Gastrocnemius medialis (tissue), 4 donors: ENCODE results near the gene CDC42EP5. TPM values are rescaled to one million over a fixed set of nuclear protein-coding genes. Genes with fewer than 3 reads are reported as not detected.
A peak's percentile ranks its signal among the peaks of the same experiment; 100 is the strongest.
"Not testable (repeated sequence)": the region's sequence is repeated elsewhere in the genome, so short reads cannot be mapped to it uniquely, and the experiment has no call there.

Source experiments
- ATAC-seq, 2 donors: fragments of 150-250 bp; one replicate each; pipeline ENCODE4 v1.9.1; 2016
- DNase-seq, 2 donors: peaks; one replicate each; pipeline ENCODE4 v3.0.0-alpha.2; 2019
- H3K27ac ChIP-seq, 4 donors: fragments of 200-600 bp; sonication (generic); 1 replicate in 1 of 4; 2 replicates in 3 of 4; pipeline ENCODE4 v1.5.1; 2016 to 2018; ENCODE audit warnings: mild to moderate bottlenecking in 2 of 4, moderate library complexity in 1 of 4
- H3K27me3 ChIP-seq, 3 donors: fragments of 200-600 bp; sonication (generic) in 2 of 3; 1 replicate in 1 of 3; 2 replicates in 2 of 3; pipeline versions ENCODE4 v1.5.1 to v1.6.0; 2016 to 2019; ENCODE audit warnings: mild to moderate bottlenecking in 1 of 3, moderate library complexity in 1 of 3
- H3K36me3 ChIP-seq, 2 donors: fragments of 200-600 bp; sonication (generic) in 1 of 2; one replicate each; pipeline ENCODE4 v1.5.1; 2017 to 2018
- H3K4me1 ChIP-seq, 2 donors: fragments of 200-600 bp; sonication (generic) in 1 of 2; one replicate each; pipeline ENCODE4 v1.5.1; 2016 to 2017; ENCODE audit warnings: mild to moderate bottlenecking in 2 of 2
- H3K4me3 ChIP-seq, 4 donors: fragments of 200-600 bp; sonication (generic) in 3 of 4; 1 replicate in 1 of 4; 2 replicates in 3 of 4; pipeline ENCODE4 v1.5.1; 2016 to 2019; ENCODE audit warnings: mild to moderate bottlenecking in 2 of 4
- H3K9me3 ChIP-seq, 3 donors: fragments of 200-600 bp; sonication (generic) in 2 of 3; 1 replicate in 1 of 3; 2 replicates in 2 of 3; pipeline ENCODE4 v1.5.1; 2016 to 2019
- CTCF ChIP-seq, 5 experiments: fragments of 450-650 bp in 3 of 5; fragments of 200-600 bp in 2 of 5; sonication (generic) in 2 of 5; IDR thresholded peaks in 4 of 5; conservative IDR thresholded peaks in 1 of 5; 1 replicate in 4 of 5; 2 replicates in 1 of 5; pipeline ENCODE4 v1.5.1; 2016 to 2019; ENCODE audit warnings: antibody characterized with exemption in 5 of 5, mild to moderate bottlenecking in 3 of 5, moderate library complexity in 3 of 5
- POLR2A ChIP-seq, 2 donors: fragments of 450-650 bp; IDR thresholded peaks; one replicate each; pipeline ENCODE4 v1.6.1; 2017; ENCODE audit warnings: antibody characterized with exemption in 2 of 2, mild to moderate bottlenecking in 2 of 2, moderate library complexity in 2 of 2
- in situ Hi-C, 4 donors: fragments of 200-750 bp; cut with MboI; loops; one replicate each; pipeline versions ENCODE4 v1.15.0 to v1.8.0; 2017; ENCODE audit warnings: low sequenced_read_pairs in 4 of 4
- intact Hi-C: fragments of 100-400 bp; cut with DNase I; formaldehyde crosslinking; loops from one replicate; pipeline ENCODE4 v1.15.1; 2023; ENCODE audit warnings: low total_unique reads
- total RNA-seq, 4 donors: library from RNA; depleted of rRNA; stranded (reverse); fragments of >200 nt; gene quantifications; one replicate each; pipeline versions ENCODE4 v1.1.0 to v1.2.3, GENCODE V29; 2016

The CDC42EP5 gene
- total RNA-seq, 4 donors from 2014 or later, result 0.83 to 4.6 (median 4.2) TPM; not detected in 1

- in situ Hi-C loops (loop anchor here in 1 of 4 donors (10.0 kb wide), 1 partner anchor 247 kb away; the partner anchor contains the start of gene RPS9), intact Hi-C loops (no loop called here)
- Histone ChIP-seq H3K9me3 (no peaks in the 10 kb centered on the region), H3K36me3 (peaks cover 5 to 57% of the 10 kb centered on the region in 2 donors), H3K27me3 (no peaks in the 10 kb centered on the region), H3K4me3 (no peak overlapping the region), H3K27ac (peak overlapping the region in 3 of 4 donors; percentile 7 to 98 (median 94)), H3K4me1 (peaks cover 22 to 31% of the 10 kb centered on the region in 2 donors)
- DNase-seq, result no peak
- ATAC-seq, result no peak
- TF ChIP-seq POLR2A (IDR thresholded peaks at IDR 0.05) (no peak), CTCF (IDR thresholded peaks at IDR 0.05 in 4 of 5, conservative IDR thresholded peaks at IDR 0.05 in 1 of 5) (no peak)
Observed at GRCh38 chr19:54451331-54451871, 21.7 kb downstream of the CDC42EP5 start.

- Histone ChIP-seq H3K4me1 (peaks cover 22 to 31% of the 10 kb centered on the region in 2 donors), H3K4me3 (peak overlapping the region; percentile 87 to 95 (median 90)), H3K36me3 (peaks cover 1 to 50% of the 10 kb centered on the region in 2 donors), H3K27me3 (no peaks in the 10 kb centered on the region), H3K27ac (peak overlapping the region; percentile 92 to 98 (median 93)), H3K9me3 (no peaks in the 10 kb centered on the region)
- in situ Hi-C loops (loop anchor here in 1 of 4 donors (10.0 kb wide), 1 partner anchor 245 kb away; the partner anchor contains the start of gene RPS9), intact Hi-C loops (loop anchor here (1.0 kb wide), 4 partner anchors 14 to 890 kb away; partner anchors contain the start of genes KMT5C and LENG9)
- DNase-seq, result no peak
- TF ChIP-seq POLR2A (IDR thresholded peaks at IDR 0.05), result no peak
- ATAC-seq, result no peak
Observed at GRCh38 chr19:54449701-54450069, 23.4 kb downstream of the CDC42EP5 start.

GRCh38 chr19:54448774-54449700 is 24.1 kb downstream of the CDC42EP5 start, which contains the start of gene LENG8:
Gene LENG8 (plus strand): TSS chr19:54449199. CDS start chr19:54451345, 2,146 bp downstream.
- in situ Hi-C loops, result no loop called here
- Histone ChIP-seq H3K4me3 (peak within 1 kb of the TSS; percentile 87 to 95 (median 90)), H3K27me3 (no peaks in the 10 kb centered on the region), H3K27ac (peak within 1 kb of the TSS; percentile 92 to 98 (median 93)), H3K36me3 (peaks cover 0 to 45% of the 10 kb centered on the region in 2 donors), H3K9me3 (no peaks in the 10 kb centered on the region), H3K4me1 (peaks cover 22 to 31% of the 10 kb centered on the region in 2 donors)
- TF ChIP-seq POLR2A (IDR thresholded peaks at IDR 0.05) (peak; percentile 89 to 95), CTCF (IDR thresholded peaks at IDR 0.05 in 4 of 5, conservative IDR thresholded peaks at IDR 0.05 in 1 of 5) (no peak)
- peak; percentile 95 to 96 for ATAC-seq
- DNase-seq, result peak; percentile 97 to 98
- intact Hi-C loops, result loop anchor here (1.0 kb wide), 4 partner anchors 14 to 890 kb away; partner anchors contain the start of genes KMT5C and LENG9

- DNase-seq (peak; percentile 36 to 51), ATAC-seq (peak; percentile 37 to 55)
- peaks cover 22 to 31% of the 10 kb centered on the region in 2 donors for H3K4me1 ChIP-seq
- peak overlapping the region; percentile 92 to 98 (median 93) for H3K27ac ChIP-seq
- intact Hi-C loops (no loop called here), in situ Hi-C loops (no loop called here)
- H3K9me3 ChIP-seq, result no peaks in the 10 kb centered on the region
- H3K4me3 ChIP-seq, result peak overlapping the region; percentile 87 to 95 (median 90)
- H3K36me3 ChIP-seq, result peaks cover 0 to 37% of the 10 kb centered on the region in 2 donors
- H3K27me3 ChIP-seq, result no peaks in the 10 kb centered on the region
- no peak for TF ChIP-seq POLR2A (IDR thresholded peaks at IDR 0.05)
- no peak for TF ChIP-seq CTCF (IDR thresholded peaks at IDR 0.05 in 4 of 5, conservative IDR thresholded peaks at IDR 0.05 in 1 of 5)
Observed at GRCh38 chr19:54448040-54448773, 24.9 kb downstream of the CDC42EP5 start.

- in situ Hi-C loops, H3K4me3 ChIP-seq, ATAC-seq, H3K27ac ChIP-seq, H3K27me3 ChIP-seq, DNase-seq, intact Hi-C loops, H3K9me3 ChIP-seq: not testable (repeated sequence)
- peaks cover 0 to 18% of the 10 kb centered on the region in 2 donors for H3K36me3 ChIP-seq
- peaks cover 19 to 26% of the 10 kb centered on the region in 2 donors for H3K4me1 ChIP-seq
Observed at GRCh38 chr19:54446349-54446748, 26.7 kb downstream of the CDC42EP5 start.
